HG03159 (cell line): ENCODE results near the gene CEP89.
"Not testable (repeated sequence)": the region's sequence is repeated elsewhere in the genome, so short reads cannot be mapped to it uniquely, and the experiment has no call there.

ENCODE experiments used
- ATAC-seq: cut with Tn5 transposase; IDR thresholded peaks from one replicate; pipeline ENCODE4 v1.9.1; 2021; ENCODE audit warnings: mild to moderate bottlenecking, moderate library complexity; ENCODE audit not compliant: unreplicated experiment

CEP89 gene

GRCh38 chr19:32872391-32872790, 99.4 kb downstream of the CEP89 start:
- ATAC-seq = no peak

- ATAC-seq = no peak
These were observed 100.7 kb downstream of the CEP89 start for GRCh38 chr19:32870981-32871451.

DNA sequence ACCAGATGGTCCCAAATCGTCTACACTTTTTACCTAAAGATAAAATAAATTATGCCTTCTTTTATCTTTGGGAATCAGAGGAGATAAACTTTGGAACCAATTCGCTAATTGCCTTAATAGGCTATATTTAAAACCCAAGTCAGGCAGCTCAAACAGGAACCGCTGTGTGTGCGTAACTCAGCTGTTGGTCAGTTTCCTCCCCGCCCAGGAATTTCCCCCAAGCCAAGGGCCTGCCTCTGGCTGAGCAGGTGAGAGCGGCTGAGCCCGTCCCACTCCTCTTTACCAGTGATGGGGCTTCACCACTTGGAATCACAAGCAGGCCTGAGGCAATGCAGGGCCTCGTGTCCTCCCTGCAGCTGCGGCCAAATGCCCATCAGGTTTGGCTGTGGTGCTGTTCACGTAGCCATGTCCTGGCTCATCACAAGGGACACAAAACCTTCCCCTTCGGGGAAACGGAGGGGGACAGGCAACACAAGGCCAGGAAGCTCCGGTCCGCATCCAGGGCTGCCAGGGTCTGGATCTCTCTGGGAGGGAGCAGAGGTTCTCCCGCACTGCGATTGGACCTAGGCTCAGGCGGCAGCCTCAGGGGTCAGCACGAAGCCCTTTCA, 101.7 kb downstream of the CEP89 start:
- ATAC-seq = no peak

- no peak for ATAC-seq
These were observed 102.3 kb downstream of the CEP89 start, which contains the start of gene SLC7A9 for GRCh38 chr19:32869369-32869965. SLC7A9 (minus strand) TSS chr19:32869767; CDS start chr19:32868534, 1,233 bp downstream.

GRCh38 chr19:32868206-32868950, 103.4 kb downstream of the CEP89 start:
- ATAC-seq = no peak

DNA sequence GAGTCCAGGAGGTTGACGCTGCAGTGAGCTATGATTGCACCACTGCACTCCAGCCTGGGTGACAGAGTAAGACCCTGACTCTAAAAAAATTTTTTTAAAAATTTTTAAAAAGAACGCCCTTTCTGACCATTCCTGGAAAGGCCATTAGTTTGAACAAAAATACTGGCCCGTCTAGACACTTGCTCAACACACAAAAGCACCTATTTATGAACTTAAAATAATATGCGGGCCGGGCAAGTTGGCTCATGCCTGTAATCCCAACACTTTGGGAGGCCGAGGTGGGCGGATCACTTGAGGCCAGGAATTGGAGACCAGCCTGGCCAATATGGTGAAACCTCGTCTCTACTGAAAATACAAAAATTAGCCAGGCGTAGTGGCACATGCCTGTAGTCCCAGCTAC, 104.3 kb downstream of the CEP89 start:
- not testable (repeated sequence) for ATAC-seq

- no peak for ATAC-seq
These were observed 105.0 kb downstream of the CEP89 start for GRCh38 chr19:32866564-32867265.

- no peak for ATAC-seq
These were observed 105.7 kb downstream of the CEP89 start for GRCh38 chr19:32866061-32866460.

DNA sequence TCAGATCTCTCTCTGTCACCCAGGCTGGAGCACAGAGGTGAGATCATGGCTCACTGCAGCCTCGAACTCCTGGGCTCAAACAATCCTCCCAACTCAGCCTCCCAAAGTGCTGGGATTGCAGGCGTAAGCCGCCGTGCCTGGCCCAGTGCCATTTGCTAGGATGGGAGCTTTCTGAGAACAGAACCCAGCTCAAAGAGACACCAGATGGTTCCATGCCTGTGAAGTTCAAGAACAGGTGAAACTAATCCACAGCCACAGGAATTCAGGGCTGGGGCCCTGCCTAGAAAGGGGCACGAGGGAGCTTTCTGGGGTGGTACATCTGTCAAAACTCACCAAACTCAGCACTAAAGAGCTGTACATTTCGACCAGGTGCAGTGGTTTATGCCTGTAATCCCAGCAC, 106.4 kb downstream of the CEP89 start:
- ATAC-seq = no peak

DNA sequence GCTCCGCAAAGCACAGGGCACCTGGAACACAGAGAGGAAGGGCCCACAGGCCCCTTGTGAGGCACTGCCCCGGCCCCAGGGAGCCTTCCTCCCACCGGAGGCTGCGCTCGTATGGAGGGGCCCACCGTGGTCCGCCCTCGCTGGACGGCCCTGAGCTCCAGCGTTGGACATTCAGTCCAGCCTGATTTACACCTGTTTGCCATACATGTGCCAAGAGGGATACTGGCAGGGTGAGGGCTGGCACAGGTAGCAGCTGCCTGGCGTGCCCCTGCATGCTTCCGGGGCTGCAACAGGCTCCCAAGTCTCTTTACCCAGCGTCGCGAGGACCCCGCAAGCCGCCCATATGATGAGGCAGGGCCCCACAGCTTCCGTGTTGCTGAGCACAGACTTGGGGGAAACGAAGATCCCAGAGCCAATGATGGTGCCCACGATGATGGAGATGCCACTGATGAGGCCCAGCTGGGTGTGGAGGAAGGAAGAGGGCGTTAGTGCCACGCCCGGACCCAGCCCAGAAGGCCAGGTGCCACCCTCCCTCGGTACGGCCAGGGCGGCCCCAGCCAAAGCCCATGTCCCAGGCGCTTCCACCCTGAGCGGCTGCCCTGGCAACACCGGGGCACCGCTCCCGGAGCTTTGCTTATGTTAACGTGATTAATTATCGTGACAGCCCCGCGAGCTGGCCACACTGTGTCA, 107.3 kb downstream of the CEP89 start:
- ATAC-seq = no peak

DNA sequence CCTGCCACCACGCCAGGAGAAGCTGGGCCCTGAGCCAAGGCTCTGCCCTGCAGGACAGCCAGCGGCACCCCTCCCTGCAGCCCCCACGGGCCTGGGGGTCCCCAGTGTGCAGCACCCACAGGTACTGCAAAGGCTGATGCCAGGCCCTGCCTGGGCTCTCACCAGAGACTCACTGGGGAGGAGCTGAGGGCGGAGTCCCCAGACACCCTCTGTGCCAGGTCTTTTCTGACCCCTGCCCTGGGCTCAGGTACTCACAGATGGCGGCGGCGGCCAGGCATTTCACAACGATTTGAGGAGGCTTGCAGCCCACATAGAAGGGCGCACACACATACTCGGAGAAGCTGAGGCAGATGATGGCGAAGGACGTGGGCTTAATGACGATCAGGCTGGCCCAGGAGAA, 107.9 kb downstream of the CEP89 start:
- no peak for ATAC-seq

- ATAC-seq = no peak
These were observed 108.5 kb downstream of the CEP89 start for GRCh38 chr19:32863301-32863700.

DNA sequence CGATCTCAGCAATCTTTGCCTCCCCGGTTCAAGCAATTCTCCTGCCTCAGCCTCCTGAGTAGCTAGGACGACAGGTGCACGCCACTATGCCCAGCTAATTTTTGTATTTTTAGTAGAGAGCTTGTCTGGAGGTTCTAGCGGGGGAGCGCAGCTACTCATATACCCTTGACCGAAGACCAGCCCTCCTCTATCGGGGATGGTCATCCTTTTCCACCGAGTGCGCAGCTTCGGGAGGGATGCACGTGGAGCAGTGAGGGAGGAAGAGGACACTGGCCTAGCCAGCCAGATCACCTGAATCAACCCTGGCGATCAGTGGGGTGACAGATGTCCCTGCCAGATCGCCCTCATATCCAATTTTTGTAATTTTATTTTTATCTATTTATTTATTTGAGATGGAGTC, 109.0 kb downstream of the CEP89 start:
- no peak for ATAC-seq

DNA sequence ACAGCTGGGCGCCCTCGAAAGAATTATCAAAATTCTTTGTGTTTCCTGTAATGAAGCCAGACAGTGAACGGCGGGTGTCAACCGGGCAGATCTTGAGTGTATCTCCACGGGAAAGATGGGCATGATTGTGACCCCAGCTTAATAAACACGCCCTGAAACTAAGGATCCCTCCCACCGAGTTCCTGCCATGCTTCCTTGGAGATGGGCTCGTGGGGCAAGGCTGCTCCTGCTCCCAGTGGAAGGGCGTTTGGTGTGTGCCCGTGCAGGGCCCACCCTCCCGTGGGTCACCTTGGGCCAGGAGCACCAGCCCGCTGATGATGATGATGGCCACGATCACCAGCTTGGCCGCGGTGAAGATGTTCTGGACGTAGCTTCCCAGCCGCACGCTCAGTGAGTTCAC, 109.6 kb downstream of the CEP89 start:
- ATAC-seq = no peak

GRCh38 chr19:32861596-32861995, 110.2 kb downstream of the CEP89 start:
- ATAC-seq = no peak

DNA sequence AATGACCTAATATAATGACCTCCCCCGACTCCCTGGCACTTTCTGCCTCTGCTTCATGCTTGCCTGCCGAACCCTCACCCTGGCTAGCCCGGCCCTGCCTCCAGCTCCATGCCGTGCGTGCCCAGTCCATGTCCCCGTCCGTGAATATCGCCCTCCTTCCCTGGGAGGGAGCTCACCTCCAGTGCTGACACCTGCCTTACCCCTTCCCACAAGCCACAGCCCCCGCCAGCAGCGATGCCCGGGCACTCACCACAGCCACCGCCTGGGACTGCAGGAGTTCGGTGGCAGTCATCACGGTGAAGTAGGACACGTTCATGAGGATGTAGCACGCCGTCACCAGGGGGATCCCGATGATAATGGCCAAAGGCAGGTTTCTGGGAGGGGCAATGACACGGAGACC, 112.2 kb downstream of the CEP89 start:
- no peak for ATAC-seq

GRCh38 chr19:32858559-32858958, 113.2 kb downstream of the CEP89 start:
- no peak for ATAC-seq

GRCh38 chr19:32858155-32858554, 113.6 kb downstream of the CEP89 start:
- no peak for ATAC-seq

DNA sequence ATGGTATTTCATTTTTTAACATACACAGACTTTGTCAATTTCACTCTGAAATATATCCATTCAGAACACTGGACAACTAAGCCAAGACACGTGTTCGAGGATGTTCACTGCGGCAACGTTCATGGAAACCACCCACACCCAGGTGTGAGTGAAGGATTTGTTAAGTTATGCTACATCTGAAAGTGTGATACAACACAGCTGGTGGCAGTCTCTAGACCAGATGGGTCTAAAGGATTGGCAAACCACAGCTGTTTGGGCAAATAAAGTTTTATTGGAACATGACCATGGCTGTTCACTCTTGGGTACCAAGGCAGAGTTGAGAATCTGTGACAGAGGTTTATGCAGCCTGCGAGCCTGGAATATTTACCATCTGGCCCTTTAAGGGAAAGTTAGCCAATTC, 114.2 kb downstream of the CEP89 start:
- ATAC-seq = no peak

GRCh38 chr19:32856818-32857217, 114.9 kb downstream of the CEP89 start:
- ATAC-seq = not testable (repeated sequence)

DNA sequence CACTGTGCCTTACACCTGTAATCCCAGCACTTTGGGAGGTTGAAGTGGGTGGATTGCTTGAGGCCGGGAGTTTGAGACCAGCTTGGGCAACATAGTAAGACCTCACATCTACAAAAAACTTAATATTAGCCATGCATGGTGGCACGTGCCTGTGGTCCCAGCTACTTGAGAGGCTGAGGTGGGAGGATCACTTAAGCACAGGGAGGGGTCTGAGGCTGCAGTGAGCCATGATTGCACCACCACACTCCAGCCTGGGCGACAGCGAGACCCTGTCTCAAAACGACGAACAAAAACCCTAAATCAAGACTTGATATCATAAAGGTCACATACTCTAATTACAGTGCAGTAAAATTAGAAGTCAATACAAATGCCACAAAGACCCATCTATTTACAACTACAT, 119.5 kb downstream of the CEP89 start:
- ATAC-seq = no peak
